Measurements from ENCODE around the gene CD4.

GRCh38 chr12:6838854-6839253 is 49.5 kb downstream of the CD4 start:
- no peak for TF ChIP-seq CTCF (IDR thresholded peaks at IDR 0.05)
- TF ChIP-seq GABPA (IDR thresholded peaks at IDR 0.05; ENCODE audit: low read depth), result no peak
- TF ChIP-seq USF1 (IDR thresholded peaks at IDR 0.05; ENCODE audit: borderline replicate concordance, low read depth), result no peak
- TF ChIP-seq MAX (IDR thresholded peaks at IDR 0.05; ENCODE audit: low read depth), result no peak
- no peak for TF ChIP-seq MXI1 (IDR thresholded peaks at IDR 0.05; ENCODE audit: low read depth, low read length)
- TF ChIP-seq POLR2AphosphoS5 (IDR thresholded peaks at IDR 0.05; ENCODE audit: low read depth, low read length), result no peak
- no peak for TF ChIP-seq USF2 (IDR thresholded peaks at IDR 0.05; ENCODE audit: borderline replicate concordance, low read depth, low read length)
- no peak for TF ChIP-seq JUND (IDR thresholded peaks at IDR 0.05)
- TF ChIP-seq FOXM1 (IDR thresholded peaks at IDR 0.05; ENCODE audit: low read depth), result no peak
- TF ChIP-seq EZH2phosphoT487 (IDR thresholded peaks at IDR 0.05; ENCODE audit: borderline replicate concordance, low read depth), result no peak
